Gastroesophageal sphincter (tissue), 4 donors: ENCODE measurements around the gene TULP4. TPM values are rescaled to one million over a fixed set of nuclear protein-coding genes. Genes with fewer than 3 reads are reported as not detected.

Experiments
- ATAC-seq: fragments of 150-250 bp; one replicate; pipeline ENCODE4 v1.9.1; 2016; ENCODE audit warnings: mild to moderate bottlenecking, moderate library complexity
- H3K27ac ChIP-seq, 4 donors: fragments of 200-600 bp; sonication (generic) in 3 of 4; 1 replicate in 3 of 4; 2 replicates in 1 of 4; pipeline ENCODE4 v1.5.1; 2016 to 2019
- H3K27me3 ChIP-seq: fragments of 200-600 bp; sonication (generic); one replicate; pipeline ENCODE4 v1.5.1; 2019
- H3K36me3 ChIP-seq, 2 donors: fragments of 200-600 bp; sonication (generic); one replicate each; pipeline ENCODE4 v1.5.1; 2019; ENCODE audit warnings: control low read depth in 1 of 2
- H3K4me1 ChIP-seq, 3 donors: fragments of 200-600 bp; sonication (generic); 1 replicate in 2 of 3; 2 replicates in 1 of 3; pipeline ENCODE4 v1.5.1; 2016 to 2019; ENCODE audit warnings: control low read depth in 2 of 3
- H3K4me3 ChIP-seq, 2 donors: fragments of 200-600 bp; sonication (generic); one replicate each; pipeline ENCODE4 v1.5.1; 2019; ENCODE audit warnings: mild to moderate bottlenecking in 1 of 2, moderate library complexity in 1 of 2
- H3K9me3 ChIP-seq, 3 donors: fragments of 200-600 bp; sonication (generic); one replicate each; pipeline ENCODE4 v1.5.1; 2017 to 2019; ENCODE audit warnings: control low read depth in 2 of 3
- EP300 ChIP-seq: sonication (generic); formaldehyde crosslinking; IDR thresholded peaks from one replicate; pipeline ENCODE4 v1.6.1; 2017; ENCODE audit warnings: antibody characterized with exemption, mild to moderate bottlenecking
- POLR2A ChIP-seq, 2 donors: fragments of 450-650 bp; IDR thresholded peaks; one replicate each; pipeline ENCODE4 v1.6.1; 2017; ENCODE audit warnings: antibody characterized with exemption in 2 of 2, mild to moderate bottlenecking in 2 of 2, moderate library complexity in 1 of 2
- POLR2AphosphoS5 ChIP-seq: sonication (generic); formaldehyde crosslinking; IDR thresholded peaks from one replicate; pipeline ENCODE4 v1.6.1; 2017; ENCODE audit warnings: antibody characterized with exemption
- WGBS, 2 donors: methylation state at CpG; one replicate each; pipeline ENCODE4 v1.1.5; 2018; ENCODE audit warnings: low coverage in 1 of 2; 5-methylcytosine and 5-hydroxymethylcytosine counted together
- total RNA-seq, 4 donors: library from RNA; depleted of rRNA; stranded (reverse); fragments of >200 nt; gene quantifications; one replicate each; pipeline ENCODE4 v1.1.0, GENCODE V29; 2016
- TF ChIP-seq, protein P1 (sequence below), 4 experiments: fragments of 200-600 bp in 2 of 4; fragments of 450-650 bp in 2 of 4; sonication (generic) in 1 of 4; IDR thresholded peaks; one replicate each; pipeline ENCODE4 v1.5.1; 2017 to 2019; ENCODE audit warnings: antibody characterized with exemption in 4 of 4, mild to moderate bottlenecking in 2 of 4, moderate library complexity in 2 of 4

The TULP4 gene
- total RNA-seq, 4 donors from 2014 or later = 159 to 244 (median 201) TPM

DNA sequence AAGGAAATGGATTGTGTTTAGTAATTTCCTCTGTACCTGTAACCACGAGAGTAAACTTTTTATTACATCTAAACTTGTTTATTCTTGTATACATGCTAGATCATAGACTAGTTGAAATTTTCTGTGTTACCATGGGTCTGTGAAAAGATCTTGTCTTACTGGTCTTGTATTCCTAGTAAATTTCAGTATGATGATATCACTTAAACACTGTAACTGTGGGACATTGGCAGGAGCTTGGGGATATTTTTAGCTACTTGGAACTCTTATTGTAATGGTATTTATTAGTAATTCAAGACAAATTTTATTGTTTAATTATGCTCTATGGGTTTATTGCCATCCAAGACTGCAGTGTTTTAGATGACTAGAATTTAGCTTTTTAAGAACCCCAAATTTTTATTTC, 25.9 kb upstream of the TULP4 start:
- WGBS, 2 donors = 5 to 50% methylated on average over 1 of the region's 1 CpG
- no peak for ATAC-seq
- Histone ChIP-seq H3K27ac (peak overlapping the region in 3 of 4 donors; percentile 78 to 84 (median 81)), H3K27me3 (no peaks in the 10 kb centered on the region), H3K4me1 (peaks cover 3 to 58% (median 14%) of the 10 kb centered on the region in 3 donors), H3K9me3 (no peaks in the 10 kb centered on the region), H3K36me3 (no peaks in the 10 kb centered on the region), H3K4me3 (no peak overlapping the region)
- no peak for TF ChIP-seq EP300
- no peak for TF ChIP-seq POLR2A (IDR thresholded peaks at IDR 0.05)
- TF ChIP-seq, protein P1, sequence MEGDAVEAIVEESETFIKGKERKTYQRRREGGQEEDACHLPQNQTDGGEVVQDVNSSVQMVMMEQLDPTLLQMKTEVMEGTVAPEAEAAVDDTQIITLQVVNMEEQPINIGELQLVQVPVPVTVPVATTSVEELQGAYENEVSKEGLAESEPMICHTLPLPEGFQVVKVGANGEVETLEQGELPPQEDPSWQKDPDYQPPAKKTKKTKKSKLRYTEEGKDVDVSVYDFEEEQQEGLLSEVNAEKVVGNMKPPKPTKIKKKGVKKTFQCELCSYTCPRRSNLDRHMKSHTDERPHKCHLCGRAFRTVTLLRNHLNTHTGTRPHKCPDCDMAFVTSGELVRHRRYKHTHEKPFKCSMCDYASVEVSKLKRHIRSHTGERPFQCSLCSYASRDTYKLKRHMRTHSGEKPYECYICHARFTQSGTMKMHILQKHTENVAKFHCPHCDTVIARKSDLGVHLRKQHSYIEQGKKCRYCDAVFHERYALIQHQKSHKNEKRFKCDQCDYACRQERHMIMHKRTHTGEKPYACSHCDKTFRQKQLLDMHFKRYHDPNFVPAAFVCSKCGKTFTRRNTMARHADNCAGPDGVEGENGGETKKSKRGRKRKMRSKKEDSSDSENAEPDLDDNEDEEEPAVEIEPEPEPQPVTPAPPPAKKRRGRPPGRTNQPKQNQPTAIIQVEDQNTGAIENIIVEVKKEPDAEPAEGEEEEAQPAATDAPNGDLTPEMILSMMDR (IDR thresholded peaks at IDR 0.05) = no peak
- no peak for TF ChIP-seq POLR2AphosphoS5

GRCh38 chr6:158287047-158287446, 25.2 kb upstream of the TULP4 start:
- TF ChIP-seq, protein P1 (IDR thresholded peaks at IDR 0.05) = no peak
- ATAC-seq = no peak
- Histone ChIP-seq H3K27me3 (no peaks in the 10 kb centered on the region), H3K27ac (peak overlapping the region in 2 of 4 donors; percentile 81 to 84), H3K4me1 (peaks cover 3 to 51% (median 14%) of the 10 kb centered on the region in 3 donors), H3K4me3 (no peak overlapping the region), H3K9me3 (no peaks in the 10 kb centered on the region), H3K36me3 (no peaks in the 10 kb centered on the region)
- 79 to 81% methylated on average over 4 of the region's 4 CpGs for WGBS, 2 donors

DNA sequence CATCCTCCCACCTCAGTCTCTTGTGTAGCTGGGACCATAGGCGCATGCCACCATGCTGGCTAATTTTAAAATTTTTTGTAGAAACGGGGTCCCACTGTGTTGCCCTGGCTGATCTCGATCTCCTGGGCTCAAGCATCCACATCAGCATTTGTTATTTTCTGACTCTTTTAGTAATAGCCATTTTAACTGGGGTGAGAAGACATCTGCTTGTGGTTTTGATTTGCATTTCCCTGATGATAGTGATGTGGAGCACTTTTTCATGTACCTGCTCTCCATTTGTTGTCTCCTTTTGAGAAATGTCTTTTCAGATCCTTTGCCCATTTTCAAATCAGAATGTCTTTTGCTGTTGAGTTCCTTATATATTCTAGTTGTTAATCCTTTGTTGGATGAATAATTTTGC, 22.2 kb upstream of the TULP4 start:
- Histone ChIP-seq H3K36me3 (no peaks in the 10 kb centered on the region), H3K4me1 (peaks cover 0 to 22% (median 11%) of the 10 kb centered on the region in 3 donors), H3K4me3 (no peak overlapping the region), H3K27ac (no peak overlapping the region), H3K9me3 (no peaks in the 10 kb centered on the region), H3K27me3 (no peaks in the 10 kb centered on the region)
- ATAC-seq = no peak
- WGBS, 2 donors = 80 to 100% methylated on average over 1 to 3 of the region's 3 CpGs
- no peak for TF ChIP-seq POLR2AphosphoS5
- TF ChIP-seq, protein P1 (IDR thresholded peaks at IDR 0.05) = no peak
- no peak for TF ChIP-seq EP300
- TF ChIP-seq POLR2A (IDR thresholded peaks at IDR 0.05) = no peak

DNA sequence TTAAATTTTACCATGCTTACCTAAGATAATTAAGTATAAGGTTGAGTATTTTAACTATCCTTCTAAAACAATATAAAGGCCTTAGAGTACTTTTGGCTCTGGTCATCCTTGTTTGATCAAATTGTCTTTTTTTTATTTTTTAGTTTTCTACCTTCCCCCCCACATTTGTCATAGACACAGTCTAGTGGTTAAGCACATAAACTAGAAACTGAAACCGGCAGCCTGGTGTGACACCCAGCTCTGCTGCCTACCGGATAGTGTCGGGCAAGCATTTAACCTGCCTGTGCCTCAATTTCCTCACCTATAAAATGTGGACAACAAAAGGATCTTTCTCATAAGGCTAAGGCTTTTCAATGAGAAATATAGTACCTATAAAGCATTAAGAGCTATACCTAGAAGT, 21.6 kb upstream of the TULP4 start:
- Histone ChIP-seq H3K4me3 (no peak overlapping the region), H3K36me3 (no peaks in the 10 kb centered on the region), H3K9me3 (no peaks in the 10 kb centered on the region), H3K27ac (no peak overlapping the region), H3K27me3 (no peaks in the 10 kb centered on the region), H3K4me1 (peaks cover 0 to 15% (median 11%) of the 10 kb centered on the region in 3 donors)
- WGBS, 2 donors = 75 to 90% methylated on average over 2 to 3 of the region's 3 CpGs
- ATAC-seq = no peak
- no peak for TF ChIP-seq EP300
- TF ChIP-seq POLR2AphosphoS5 = no peak
- TF ChIP-seq, protein P1 (IDR thresholded peaks at IDR 0.05) = no peak
- no peak for TF ChIP-seq POLR2A (IDR thresholded peaks at IDR 0.05)

- Histone ChIP-seq H3K36me3 (no peaks in the 10 kb centered on the region), H3K4me3 (no peak overlapping the region), H3K9me3 (peaks cover 0 to 7% (median 0%) of the 10 kb centered on the region in 3 donors), H3K4me1 (peaks cover 0 to 2% (median 0%) of the 10 kb centered on the region in 3 donors), H3K27ac (no peak overlapping the region), H3K27me3 (no peaks in the 10 kb centered on the region)
- no peak for TF ChIP-seq POLR2A (IDR thresholded peaks at IDR 0.05)
- TF ChIP-seq, protein P1 (IDR thresholded peaks at IDR 0.05) = no peak
- no peak for TF ChIP-seq EP300
- no peak for TF ChIP-seq POLR2AphosphoS5
- WGBS, 2 donors = 96 to 100% methylated on average over 2 of the region's 3 CpGs
- no peak for ATAC-seq
These were observed 20.2 kb upstream of the TULP4 start for GRCh38 chr6:158292016-158292415.
